Raji (cell line): ENCODE results near the gene EIF3L.

Source experiments
- POLR2A ChIP-seq: IDR thresholded peaks from 2 replicates; pipeline ENCODE4 v1.6.1; 2011; ENCODE audit warnings: low read depth, low read length, control low read depth; ENCODE audit not compliant: insufficient read depth

Gene EIF3L

GRCh38 chr22:37830093-37830842 is 19.0 kb upstream of the EIF3L start:
- TF ChIP-seq POLR2A, result no peak

GRCh38 chr22:37831472-37831871 is 17.7 kb upstream of the EIF3L start:
- TF ChIP-seq POLR2A, result no peak

GRCh38 chr22:37832022-37832857 is 17.0 kb upstream of the EIF3L start:
- no peak for TF ChIP-seq POLR2A

GRCh38 chr22:37842015-37842793 is 7.0 kb upstream of the EIF3L start:
- TF ChIP-seq POLR2A, result no peak

GRCh38 chr22:37843741-37844089 is 5.5 kb upstream of the EIF3L start:
- no peak for TF ChIP-seq POLR2A

GRCh38 chr22:37844904-37845329 is 4.3 kb upstream of the EIF3L start:
- TF ChIP-seq POLR2A, result 0 out of 2 replicates have a peak, but pooled peaks have one; percentile 12

GRCh38 chr22:37846433-37846832 is 2.8 kb upstream of the EIF3L start:
- TF ChIP-seq POLR2A, result no peak

- TF ChIP-seq POLR2A, result no peak
These were observed 581 bp upstream of the EIF3L start for GRCh38 chr22:37848587-37849088.

GRCh38 chr22:37850801-37851200 is 1.6 kb downstream of the EIF3L start:
- no peak for TF ChIP-seq POLR2A

- no peak for TF ChIP-seq POLR2A
These were observed 3.2 kb downstream of the EIF3L start for GRCh38 chr22:37852418-37852817.

GRCh38 chr22:37854946-37855345 is 5.7 kb downstream of the EIF3L start:
- no peak for TF ChIP-seq POLR2A

- no peak for TF ChIP-seq POLR2A
These were observed 6.2 kb downstream of the EIF3L start for GRCh38 chr22:37855462-37855861.

GRCh38 chr22:37860796-37861421 is 11.7 kb downstream of the EIF3L start:
- no peak for TF ChIP-seq POLR2A

GRCh38 chr22:37862570-37863325 is 13.5 kb downstream of the EIF3L start:
- TF ChIP-seq POLR2A, result no peak

- TF ChIP-seq POLR2A, result no peak
These were observed 16.3 kb downstream of the EIF3L start for GRCh38 chr22:37865510-37865909.

- TF ChIP-seq POLR2A, result no peak
These were observed 21.1 kb downstream of the EIF3L start for GRCh38 chr22:37870273-37870672.
